Endothelial cell of umbilical vein (primary cell): ENCODE results near the gene TMEM121B. TPM values are rescaled to one million over a fixed set of nuclear protein-coding genes. Genes with fewer than 3 reads are reported as not detected.

Source experiments
- BruUV-seq: library from RNA; stranded (reverse); fragments of 400-500 nt; replicated peaks from 2 replicates; lab custom pipeline; 2021; lab: Mats Ljungman, UMichigan
- CTCF ChIA-PET: fragments of 300-600, 350-600 bp; sonication (Branson Sonifier 250); formaldehyde crosslinking; loops from one replicate; lab custom pipeline; 2021; ENCODE audit warnings: antibody characterized with exemption, inconsistent platforms; lab: Charles Lee
- POLR2A ChIA-PET: fragments of 300-600, 350-600 bp; sonication (Branson Sonifier 250); formaldehyde crosslinking; loops from one replicate; lab custom pipeline; 2021; ENCODE audit warnings: antibody characterized with exemption, inconsistent platforms; lab: Charles Lee
- DNase-seq: peaks from one replicate; pipeline ENCODE4 v3.0.0-alpha.2; 2011; ENCODE audit warnings: low read depth, low spot score
- FAIRE-seq: peaks from 2 replicates; lab custom pipeline; 2011; peaks lifted over from hg19 to GRCh38; lab: Jason Lieb, UNC
- H2AFZ ChIP-seq: 2 replicates; pipeline ENCODE4 v1.6.0; 2012; ENCODE audit warnings: low read depth, low read length, control low read depth, inconsistent platforms
- H3K27ac ChIP-seq: 2 replicates; pipeline ENCODE4 v1.5.1; 2011; ENCODE audit warnings: low read depth, mild to moderate bottlenecking, control low read depth, low read length, moderate library complexity; ENCODE audit not compliant: insufficient read depth
- H3K27me3 ChIP-seq, 2 experiments: 2 replicates each; pipeline versions ENCODE4 v1.6.0 to v1.6.1; 2011; ENCODE audit warnings: low read length in 2 of 2, mixed read lengths in 1 of 2; ENCODE audit not compliant: control insufficient read depth in 2 of 2, insufficient read depth in 2 of 2
- H3K36me3 ChIP-seq, 2 experiments: 2 replicates in 1 of 2; 3 replicates in 1 of 2; pipeline ENCODE4 v1.5.1; 2011; ENCODE audit warnings: low read length in 2 of 2, mild to moderate bottlenecking in 1 of 2, moderate library complexity in 1 of 2; ENCODE audit not compliant: control insufficient read depth in 2 of 2, insufficient read depth in 2 of 2; ENCODE audit errors: extremely low read depth in 1 of 2
- H3K4me1 ChIP-seq: 3 replicates; pipeline ENCODE4 v1.5.1; 2011; ENCODE audit warnings: mild to moderate bottlenecking, low read length; ENCODE audit not compliant: control insufficient read depth, insufficient read depth; ENCODE audit errors: extremely low read depth
- H3K4me2 ChIP-seq: 2 replicates; pipeline ENCODE4 v1.6.1; 2011; ENCODE audit warnings: low read length, control low read depth, mixed read lengths; ENCODE audit not compliant: insufficient read depth
- H3K4me3 ChIP-seq, 3 experiments: fragments of 200-600 bp in 1 of 3; sonication (generic), shearing (Covaris generic) in 1 of 3; replicated peaks in 1 of 3; 2 replicates each; pipeline ENCODE4 v1.5.1; 2011 to 2016; ENCODE audit warnings: control low read depth in 3 of 3, low read length in 3 of 3, mild to moderate bottlenecking in 2 of 3, inconsistent platforms in 1 of 3, low read depth in 1 of 3, moderate library complexity in 1 of 3; ENCODE audit not compliant: insufficient read depth in 1 of 3
- H3K79me2 ChIP-seq: 2 replicates; pipeline ENCODE4 v1.6.0; 2012; ENCODE audit warnings: low read length, inconsistent platforms; ENCODE audit not compliant: control insufficient read depth, insufficient read depth
- H3K9ac ChIP-seq: replicated peaks from 2 replicates; pipeline ENCODE3; 2011; ENCODE audit warnings: low read length, control low read depth; ENCODE audit not compliant: insufficient read depth; ENCODE audit errors: extremely low read depth
- H3K9me1 ChIP-seq: replicated peaks from 3 replicates; pipeline ENCODE4 v1.6.0; 2011; ENCODE audit warnings: mild to moderate bottlenecking, low read length; ENCODE audit not compliant: control insufficient read depth, insufficient read depth; ENCODE audit errors: extremely low read depth
- H3K9me3 ChIP-seq: replicated peaks from 2 replicates; pipeline ENCODE4 v1.5.1; 2012; ENCODE audit warnings: low read length, inconsistent platforms; ENCODE audit not compliant: control insufficient read depth, insufficient read depth
- H4K20me1 ChIP-seq: replicated peaks from 2 replicates; pipeline ENCODE3; 2011; ENCODE audit warnings: mild to moderate bottlenecking, low read length; ENCODE audit not compliant: control insufficient read depth, insufficient read depth; ENCODE audit errors: extremely low read depth
- EZH2 ChIP-seq: IDR thresholded peaks from 2 replicates; pipeline ENCODE4 v1.6.1; 2012; ENCODE audit warnings: borderline replicate concordance, low read depth, mild to moderate bottlenecking, moderate library complexity, low read length, inconsistent platforms; ENCODE audit not compliant: severe bottlenecking
- FOS ChIP-seq: IDR thresholded peaks from 2 replicates; pipeline ENCODE4 v1.6.1; 2011; ENCODE audit warnings: mild to moderate bottlenecking, low read length, moderate library complexity, borderline replicate concordance; ENCODE audit not compliant: insufficient read depth
- GATA2 ChIP-seq: IDR thresholded peaks from 2 replicates; pipeline ENCODE4 v1.7.0; 2011; ENCODE audit warnings: low read depth, mild to moderate bottlenecking, moderate library complexity, mixed read lengths, low read length; ENCODE audit not compliant: insufficient read length, insufficient read depth
- POLR2A ChIP-seq: IDR thresholded peaks from 2 replicates; pipeline ENCODE4 v1.6.1; 2012; ENCODE audit warnings: low read depth, mild to moderate bottlenecking, control low read depth, low read length
- POLR2AphosphoS5 ChIP-seq: IDR thresholded peaks from 2 replicates; pipeline ENCODE4 v1.6.1; 2012; ENCODE audit warnings: low read depth, mild to moderate bottlenecking, control low read depth, low read length, moderate library complexity; ENCODE audit not compliant: insufficient read depth
- dilution Hi-C: fragments of 300-500 bp; cut with MboI; formaldehyde crosslinking; loops from one replicate; pipeline ENCODE4 v1.15.0; 2019; ENCODE audit warnings: low sequenced_read_pairs; ENCODE audit not compliant: extremely low pct_ligation_motif_present
- intact Hi-C: fragments of 100-400 bp; cut with micrococcal nuclease; formaldehyde crosslinking; loops from one replicate; pipeline ENCODE4 v1.10.0; 2022
- polyA plus RNA-seq, 4 experiments: library from polyadenylated mRNA; depleted of rRNA in 3 of 4; stranded (reverse) in 3 of 4; unstranded in 1 of 4; fragments of >200 nt; gene quantifications; 2 replicates each; pipeline versions ENCODE4 v1.2.1 to v1.2.3, GENCODE V29; 2011 to 2012; ENCODE audit warnings: missing spikeins in 1 of 4
- total RNA-seq: library from RNA; stranded (reverse); gene quantifications from 2 replicates; pipeline ENCODE4 v1.2.3, GENCODE V29; 2021
- TF ChIP-seq, protein P1 (sequence below), 2 donors: IDR thresholded peaks; 1 replicate in 1 of 2; 2 replicates in 1 of 2; pipeline ENCODE4 v1.5.1; 2011; ENCODE audit warnings: low read length in 2 of 2, mild to moderate bottlenecking in 2 of 2, moderate library complexity in 2 of 2, control low read depth in 1 of 2, inconsistent platforms in 1 of 2, low read depth in 1 of 2; ENCODE audit not compliant: insufficient read depth in 1 of 2; ENCODE audit errors: extremely low read depth in 1 of 2

The TMEM121B gene
- total and polyA plus RNA-seq, 2 donors (not counting 3 experiments of a cell fraction or from before 2014, with no cell fraction given) = 0.18 to 0.33 TPM

DNA sequence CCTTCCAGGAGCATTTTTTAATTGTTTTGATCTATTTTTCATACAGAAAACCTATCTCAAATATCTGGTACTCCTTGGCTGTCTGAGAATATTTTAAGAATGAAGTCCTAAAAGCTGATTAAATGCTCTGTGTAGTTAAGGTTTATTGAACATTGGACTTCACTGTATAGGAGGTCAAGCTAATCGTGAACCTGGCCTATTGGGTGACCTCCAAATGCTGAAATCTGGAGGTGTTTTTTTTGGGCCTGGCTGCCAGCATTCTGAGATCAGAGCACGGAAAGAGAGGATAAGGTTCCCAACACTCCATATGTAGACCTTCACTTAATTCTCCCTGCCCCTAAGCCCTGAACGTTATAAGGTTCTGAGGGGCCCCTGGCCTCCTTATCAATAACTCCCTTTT, 28.1 kb downstream of the TMEM121B start:
- Histone ChIP-seq H3K4me1 (no peaks in the 10 kb centered on the region), H3K36me3 (peaks cover 0 to 4% of the 10 kb centered on the region in 2 experiments), H3K9me1 (no peaks in the 10 kb centered on the region), H3K27ac (no peak overlapping the region), H4K20me1 (peaks cover 2% of the 10 kb centered on the region), H3K9me3 (no peaks in the 10 kb centered on the region), H2AFZ (no peak overlapping the region), H3K79me2 (peaks cover 9% of the 10 kb centered on the region), H3K4me3 (no peak overlapping the region), H3K4me2 (no peak overlapping the region), H3K27me3 (no peaks in the 10 kb centered on the region), H3K9ac (no peak overlapping the region)
- no TSS peak for BruUV-seq
- FAIRE-seq (no peak), DNase-seq (no peak)
- dilution Hi-C loops (no loop called here), intact Hi-C loops (no loop called here)
- no peak for TF ChIP-seq POLR2A
- no peak for TF ChIP-seq EZH2
- TF ChIP-seq, protein P1, sequence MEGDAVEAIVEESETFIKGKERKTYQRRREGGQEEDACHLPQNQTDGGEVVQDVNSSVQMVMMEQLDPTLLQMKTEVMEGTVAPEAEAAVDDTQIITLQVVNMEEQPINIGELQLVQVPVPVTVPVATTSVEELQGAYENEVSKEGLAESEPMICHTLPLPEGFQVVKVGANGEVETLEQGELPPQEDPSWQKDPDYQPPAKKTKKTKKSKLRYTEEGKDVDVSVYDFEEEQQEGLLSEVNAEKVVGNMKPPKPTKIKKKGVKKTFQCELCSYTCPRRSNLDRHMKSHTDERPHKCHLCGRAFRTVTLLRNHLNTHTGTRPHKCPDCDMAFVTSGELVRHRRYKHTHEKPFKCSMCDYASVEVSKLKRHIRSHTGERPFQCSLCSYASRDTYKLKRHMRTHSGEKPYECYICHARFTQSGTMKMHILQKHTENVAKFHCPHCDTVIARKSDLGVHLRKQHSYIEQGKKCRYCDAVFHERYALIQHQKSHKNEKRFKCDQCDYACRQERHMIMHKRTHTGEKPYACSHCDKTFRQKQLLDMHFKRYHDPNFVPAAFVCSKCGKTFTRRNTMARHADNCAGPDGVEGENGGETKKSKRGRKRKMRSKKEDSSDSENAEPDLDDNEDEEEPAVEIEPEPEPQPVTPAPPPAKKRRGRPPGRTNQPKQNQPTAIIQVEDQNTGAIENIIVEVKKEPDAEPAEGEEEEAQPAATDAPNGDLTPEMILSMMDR (IDR thresholded peaks at IDR 0.05; ENCODE audit: extremely low read depth in 1 of 2, insufficient read depth in 1 of 2, low read depth in 1 of 2, low read length in 2 of 2) = no peak
- POLR2A ChIA-PET = no interaction called here
- CTCF ChIA-PET = interaction anchor here (1.4 kb wide), 1 partner anchor 408 kb away, joined by 4 read pairs; no protein-coding TSS in a partner anchor

DNA sequence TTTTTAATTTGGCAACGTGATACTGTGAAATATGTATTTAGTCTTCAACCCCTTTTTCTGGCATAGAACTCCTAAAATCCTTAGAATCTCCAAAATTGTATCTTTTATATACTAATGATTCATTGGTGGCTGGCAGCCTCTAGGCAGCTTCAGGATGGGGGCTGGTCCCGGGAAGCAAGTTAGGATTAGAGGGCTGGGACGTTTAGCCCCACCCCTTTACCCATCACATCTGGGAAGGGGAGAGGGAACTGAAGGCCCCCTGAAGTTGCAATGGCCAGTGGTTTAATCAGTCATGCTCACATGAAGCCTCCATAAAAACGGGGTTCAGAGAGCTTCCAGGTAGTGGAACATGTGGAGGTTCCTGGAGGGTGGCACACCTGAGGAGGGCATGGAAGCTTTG, 29.3 kb downstream of the TMEM121B start:
- Histone ChIP-seq H2AFZ (no peak overlapping the region), H3K36me3 (no peaks in the 10 kb centered on the region), H3K4me3 (no peak overlapping the region), H3K27ac (no peak overlapping the region), H3K9ac (no peak overlapping the region), H3K4me1 (no peaks in the 10 kb centered on the region), H3K9me3 (no peaks in the 10 kb centered on the region), H3K79me2 (peaks cover 14% of the 10 kb centered on the region), H3K9me1 (no peaks in the 10 kb centered on the region), H4K20me1 (peaks cover 4% of the 10 kb centered on the region), H3K4me2 (no peak overlapping the region), H3K27me3 (no peaks in the 10 kb centered on the region)
- ChIA-PET POLR2A (no interaction called here), CTCF (no interaction called here)
- BruUV-seq = no TSS peak
- dilution Hi-C loops (no loop called here), intact Hi-C loops (no loop called here)
- TF ChIP-seq, protein P1 (IDR thresholded peaks at IDR 0.05; ENCODE audit: extremely low read depth in 1 of 2, insufficient read depth in 1 of 2, low read depth in 1 of 2, low read length in 2 of 2) = no peak
- TF ChIP-seq POLR2AphosphoS5 = no peak
- no peak for TF ChIP-seq FOS
- TF ChIP-seq GATA2 = no peak
- no peak for TF ChIP-seq POLR2A
- no peak for FAIRE-seq
- DNase-seq = no peak
